H4 (cell line): ENCODE results near the gene GRK2. TPM values are rescaled to one million over a fixed set of nuclear protein-coding genes. Genes with fewer than 3 reads are reported as not detected.

Experiments
- DNase-seq: peaks from one replicate; pipeline ENCODE4 v3.0.0-alpha.2; 2015; ENCODE audit warnings: low spot score
- total RNA-seq: library from RNA; depleted of rRNA; stranded (reverse); fragments of >200 nt; shearing (Covaris generic); gene quantifications from 2 replicates; pipeline ENCODE4 v1.2.3, GENCODE V29; 2014

The GRK2 gene
- total RNA-seq, 1 experiment from 2014 or later: 15.2 TPM

GRCh38 chr11:67299471-67300191 lies 33.4 kb downstream of the GRK2 start:
- DNase-seq: no peak

- DNase-seq: no peak
Observed at GRCh38 chr11:67300256-67300755, 34.0 kb downstream of the GRK2 start.

- DNase-seq: no peak
Observed at GRCh38 chr11:67300756-67301312, 34.6 kb downstream of the GRK2 start.

GRCh38 chr11:67301313-67301921 lies 35.1 kb downstream of the GRK2 start:
- DNase-seq: no peak

- peak; percentile 36 for DNase-seq
Observed at GRCh38 chr11:67301951-67302516, 35.8 kb downstream of the GRK2 start.

GRCh38 chr11:67302571-67303131 lies 36.4 kb downstream of the GRK2 start:
- DNase-seq: no peak

GRCh38 chr11:67303132-67303834 lies 37.0 kb downstream of the GRK2 start, which contains the start of gene SSH3:
SSH3 (plus strand) TSS chr11:67303530; CDS start chr11:67303626, 96 bp downstream.
- DNase-seq: no peak

GRCh38 chr11:67303835-67304411 lies 37.6 kb downstream of the GRK2 start:
- DNase-seq: no peak

GRCh38 chr11:67304511-67305113 lies 38.3 kb downstream of the GRK2 start:
- DNase-seq: no peak

- peak; percentile 2 for DNase-seq
Observed at GRCh38 chr11:67306769-67307544, 40.7 kb downstream of the GRK2 start.

GRCh38 chr11:67307545-67308001 lies 41.3 kb downstream of the GRK2 start:
- peak; percentile 1 for DNase-seq

- DNase-seq: peak; percentile 4
Observed at GRCh38 chr11:67308031-67308866, 42.0 kb downstream of the GRK2 start.

- no peak for DNase-seq
Observed at GRCh38 chr11:67309166-67309565, 42.9 kb downstream of the GRK2 start.

GRCh38 chr11:67309661-67310061 lies 43.4 kb downstream of the GRK2 start:
- DNase-seq: peak; percentile 2

- DNase-seq: peak; percentile 1
Observed at GRCh38 chr11:67310246-67311050, 44.2 kb downstream of the GRK2 start.

GRCh38 chr11:67311051-67311555 lies 44.8 kb downstream of the GRK2 start:
- DNase-seq: no peak

- DNase-seq: no peak
Observed at GRCh38 chr11:67311556-67312082, 45.3 kb downstream of the GRK2 start.
